ENCODE data around the gene USP9X.

DNA sequence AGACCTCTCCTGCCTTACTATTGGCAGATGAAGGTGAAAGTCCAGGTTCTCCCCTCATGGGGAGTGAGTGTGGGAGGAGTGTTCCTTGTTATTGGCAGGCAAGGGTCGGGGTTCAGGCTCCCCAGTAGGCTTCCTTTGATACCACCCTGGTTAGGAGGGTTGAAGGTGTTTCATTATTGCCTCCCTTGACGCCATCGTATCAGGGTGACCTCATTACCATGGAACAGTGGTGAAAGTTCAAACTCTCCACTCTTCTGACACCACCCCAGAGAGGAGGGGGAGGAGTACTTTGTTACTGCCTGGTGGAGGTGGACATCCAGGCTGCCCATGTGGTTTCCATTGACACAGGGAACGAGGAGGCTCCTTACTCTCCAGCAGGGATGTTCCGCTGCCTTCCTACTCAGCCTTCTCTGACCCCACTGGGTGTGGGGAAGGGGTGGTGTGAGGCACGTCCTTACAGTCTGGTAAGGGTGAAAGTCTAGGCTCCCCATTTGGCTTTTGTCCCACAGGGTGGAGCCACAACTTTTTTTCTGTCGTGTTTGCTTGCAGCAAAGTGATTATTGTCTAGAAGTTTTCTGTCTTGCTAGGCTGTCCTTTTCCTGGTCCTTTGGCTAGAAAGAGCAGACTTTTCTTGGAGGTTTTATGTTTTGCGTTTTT is 37.2 kb upstream of the USP9X start:
- TF ChIP-seq, protein P1, sequence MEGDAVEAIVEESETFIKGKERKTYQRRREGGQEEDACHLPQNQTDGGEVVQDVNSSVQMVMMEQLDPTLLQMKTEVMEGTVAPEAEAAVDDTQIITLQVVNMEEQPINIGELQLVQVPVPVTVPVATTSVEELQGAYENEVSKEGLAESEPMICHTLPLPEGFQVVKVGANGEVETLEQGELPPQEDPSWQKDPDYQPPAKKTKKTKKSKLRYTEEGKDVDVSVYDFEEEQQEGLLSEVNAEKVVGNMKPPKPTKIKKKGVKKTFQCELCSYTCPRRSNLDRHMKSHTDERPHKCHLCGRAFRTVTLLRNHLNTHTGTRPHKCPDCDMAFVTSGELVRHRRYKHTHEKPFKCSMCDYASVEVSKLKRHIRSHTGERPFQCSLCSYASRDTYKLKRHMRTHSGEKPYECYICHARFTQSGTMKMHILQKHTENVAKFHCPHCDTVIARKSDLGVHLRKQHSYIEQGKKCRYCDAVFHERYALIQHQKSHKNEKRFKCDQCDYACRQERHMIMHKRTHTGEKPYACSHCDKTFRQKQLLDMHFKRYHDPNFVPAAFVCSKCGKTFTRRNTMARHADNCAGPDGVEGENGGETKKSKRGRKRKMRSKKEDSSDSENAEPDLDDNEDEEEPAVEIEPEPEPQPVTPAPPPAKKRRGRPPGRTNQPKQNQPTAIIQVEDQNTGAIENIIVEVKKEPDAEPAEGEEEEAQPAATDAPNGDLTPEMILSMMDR (IDR thresholded peaks at IDR 0.05) = no peak
- TF ChIP-seq NR1H2 (CRISPR knock-in tag; IDR thresholded peaks at IDR 0.05) (no peak), SMAD3 (CRISPR knock-in tag; IDR thresholded peaks at IDR 0.05; ENCODE audit: borderline replicate concordance) (no peak), ZNF121 (CRISPR knock-in tag; IDR thresholded peaks at IDR 0.05) (no peak), IRF2 (CRISPR knock-in tag; IDR thresholded peaks at IDR 0.05; ENCODE audit: borderline replicate concordance, low read depth) (no peak)
